ENCODE results near the gene NUP214. TPM values are rescaled to one million over a fixed set of nuclear protein-coding genes. Genes with fewer than 3 reads are reported as not detected.
"Not testable (repeated sequence)": the region's sequence is repeated elsewhere in the genome, so short reads cannot be mapped to it uniquely, and the experiment has no call there.

NUP214 gene
- total RNA-seq, 1 experiment from 2014 or later: 41.9 TPM

GRCh38 chr9:131111186-131111853 is 14.1 kb upstream of the NUP214 start:
- Histone ChIP-seq H3K4me2 (ENCODE audit: low read depth, low read length, poor library complexity, severe bottlenecking) (no peak overlapping the region), H3K27me3 (ENCODE audit: low read length) (no peaks in the 10 kb centered on the region), H2AFZ (ENCODE audit: low read length) (no peak overlapping the region), H3K36me3 (ENCODE audit: insufficient read depth, low read length) (no peaks in the 10 kb centered on the region), H3K9me2 (replicated peaks; ENCODE audit: insufficient read depth, low read length) (no peaks in the 10 kb centered on the region), H3K9me3 (ENCODE audit: low read length) (no peaks in the 10 kb centered on the region), H3K4me1 (ENCODE audit: low read length) (no peaks in the 10 kb centered on the region), H4K20me1 (ENCODE audit: insufficient read depth, low read depth, low read length) (no peaks in the 10 kb centered on the region), H3K27ac (ENCODE audit: low read length) (no peak overlapping the region), H3K4me3 (ENCODE audit: low read length) (no peak overlapping the region), H3K79me2 (ENCODE audit: low read length) (no peaks in the 10 kb centered on the region), H3K9ac (ENCODE audit: low read length) (no peak overlapping the region)
- no peak for DNase-seq

- no peak overlapping the region for H3K9ac ChIP-seq (ENCODE audit: low read length)
- H3K4me1 ChIP-seq (ENCODE audit: low read length): no peaks in the 10 kb centered on the region
- no peaks in the 10 kb centered on the region for H3K79me2 ChIP-seq (ENCODE audit: low read length)
- no peak overlapping the region for H3K4me3 ChIP-seq (ENCODE audit: low read length)
- no peak overlapping the region for H3K27ac ChIP-seq (ENCODE audit: low read length)
- H4K20me1 ChIP-seq (ENCODE audit: insufficient read depth, low read depth, low read length): no peaks in the 10 kb centered on the region
- no peaks in the 10 kb centered on the region for H3K9me3 ChIP-seq (ENCODE audit: low read length)
- DNase-seq: no peak
- H2AFZ ChIP-seq (ENCODE audit: low read length): no peak overlapping the region
- H3K27me3 ChIP-seq (ENCODE audit: low read length): no peaks in the 10 kb centered on the region
- H3K36me3 ChIP-seq (ENCODE audit: insufficient read depth, low read length): no peaks in the 10 kb centered on the region
- H3K4me2 ChIP-seq (ENCODE audit: low read depth, low read length, poor library complexity, severe bottlenecking): no peak overlapping the region
- no peaks in the 10 kb centered on the region for H3K9me2 ChIP-seq (replicated peaks; ENCODE audit: insufficient read depth, low read length)
These were observed 13.5 kb upstream of the NUP214 start for GRCh38 chr9:131111854-131112311.

- H4K20me1 ChIP-seq (ENCODE audit: insufficient read depth, low read depth, low read length): no peaks in the 10 kb centered on the region
- no peak overlapping the region for H3K27ac ChIP-seq (ENCODE audit: low read length)
- no peak for DNase-seq
- H3K4me2 ChIP-seq (ENCODE audit: low read depth, low read length, poor library complexity, severe bottlenecking): no peak overlapping the region
- H3K9ac ChIP-seq (ENCODE audit: low read length): no peak overlapping the region
- H3K27me3 ChIP-seq (ENCODE audit: low read length): no peaks in the 10 kb centered on the region
- H3K79me2 ChIP-seq (ENCODE audit: low read length): no peaks in the 10 kb centered on the region
- H3K36me3 ChIP-seq (ENCODE audit: insufficient read depth, low read length): no peaks in the 10 kb centered on the region
- no peak overlapping the region for H3K4me3 ChIP-seq (ENCODE audit: low read length)
- no peaks in the 10 kb centered on the region for H3K9me2 ChIP-seq (replicated peaks; ENCODE audit: insufficient read depth, low read length)
- no peaks in the 10 kb centered on the region for H3K4me1 ChIP-seq (ENCODE audit: low read length)
- H2AFZ ChIP-seq (ENCODE audit: low read length): no peak overlapping the region
- no peaks in the 10 kb centered on the region for H3K9me3 ChIP-seq (ENCODE audit: low read length)
These were observed 12.8 kb upstream of the NUP214 start for GRCh38 chr9:131112374-131113154.

GRCh38 chr9:131113655-131114054 is 11.7 kb upstream of the NUP214 start:
- Histone ChIP-seq H3K9ac (ENCODE audit: low read length) (no peak overlapping the region), H3K79me2 (ENCODE audit: low read length) (no peaks in the 10 kb centered on the region), H4K20me1 (ENCODE audit: insufficient read depth, low read depth, low read length) (no peaks in the 10 kb centered on the region), H3K36me3 (ENCODE audit: insufficient read depth, low read length) (no peaks in the 10 kb centered on the region), H3K9me2 (replicated peaks; ENCODE audit: insufficient read depth, low read length) (no peaks in the 10 kb centered on the region), H2AFZ (ENCODE audit: low read length) (no peak overlapping the region), H3K27ac (ENCODE audit: low read length) (no peak overlapping the region), H3K4me3 (ENCODE audit: low read length) (no peak overlapping the region), H3K4me1 (ENCODE audit: low read length) (no peaks in the 10 kb centered on the region), H3K9me3 (ENCODE audit: low read length) (no peaks in the 10 kb centered on the region), H3K27me3 (ENCODE audit: low read length) (no peaks in the 10 kb centered on the region), H3K4me2 (ENCODE audit: low read depth, low read length, poor library complexity, severe bottlenecking) (no peak overlapping the region)
- DNase-seq: no peak

- DNase-seq: no peak
- no peak overlapping the region for H2AFZ ChIP-seq (ENCODE audit: low read length)
- H3K79me2 ChIP-seq (ENCODE audit: low read length): no peaks in the 10 kb centered on the region
- no peak overlapping the region for H3K4me2 ChIP-seq (ENCODE audit: low read depth, low read length, poor library complexity, severe bottlenecking)
- H3K9me3 ChIP-seq (ENCODE audit: low read length): no peaks in the 10 kb centered on the region
- H4K20me1 ChIP-seq (ENCODE audit: insufficient read depth, low read depth, low read length): no peaks in the 10 kb centered on the region
- no peaks in the 10 kb centered on the region for H3K9me2 ChIP-seq (replicated peaks; ENCODE audit: insufficient read depth, low read length)
- H3K27me3 ChIP-seq (ENCODE audit: low read length): no peaks in the 10 kb centered on the region
- H3K9ac ChIP-seq (ENCODE audit: low read length): no peak overlapping the region
- H3K4me1 ChIP-seq (ENCODE audit: low read length): no peaks in the 10 kb centered on the region
- H3K4me3 ChIP-seq (ENCODE audit: low read length): no peak overlapping the region
- no peaks in the 10 kb centered on the region for H3K36me3 ChIP-seq (ENCODE audit: insufficient read depth, low read length)
- no peak overlapping the region for H3K27ac ChIP-seq (ENCODE audit: low read length)
These were observed 11.3 kb upstream of the NUP214 start for GRCh38 chr9:131114084-131114535.

GRCh38 chr9:131115360-131115742 is 10.0 kb upstream of the NUP214 start:
- DNase-seq; H3K9me3 ChIP-seq (ENCODE audit: low read length); H4K20me1 ChIP-seq (ENCODE audit: insufficient read depth, low read depth, low read length): not testable (repeated sequence)

GRCh38 chr9:131116281-131117120 is 8.9 kb upstream of the NUP214 start:
- Histone ChIP-seq H2AFZ (ENCODE audit: low read length) (no peak overlapping the region), H3K4me2 (ENCODE audit: low read depth, low read length, poor library complexity, severe bottlenecking) (no peak overlapping the region), H3K9ac (ENCODE audit: low read length) (no peak overlapping the region)

More at GRCh38 chr9:131115360-131115742, 10.0 kb upstream of the NUP214 start:
- H3K9me2 ChIP-seq (replicated peaks; ENCODE audit: insufficient read depth, low read length); H3K9ac ChIP-seq (ENCODE audit: low read length); H3K27ac ChIP-seq (ENCODE audit: low read length); H3K36me3 ChIP-seq (ENCODE audit: insufficient read depth, low read length); H3K27me3 ChIP-seq (ENCODE audit: low read length); H2AFZ ChIP-seq (ENCODE audit: low read length); H3K4me2 ChIP-seq (ENCODE audit: low read depth, low read length, poor library complexity, severe bottlenecking); H3K79me2 ChIP-seq (ENCODE audit: low read length); H3K4me1 ChIP-seq (ENCODE audit: low read length); H3K4me3 ChIP-seq (ENCODE audit: low read length): not testable (repeated sequence)

More at GRCh38 chr9:131116281-131117120, 8.9 kb upstream of the NUP214 start:
- Histone ChIP-seq H3K4me1 (ENCODE audit: low read length) (no peaks in the 10 kb centered on the region), H3K9me2 (replicated peaks; ENCODE audit: insufficient read depth, low read length) (no peaks in the 10 kb centered on the region), H3K36me3 (ENCODE audit: insufficient read depth, low read length) (no peaks in the 10 kb centered on the region), H3K4me3 (ENCODE audit: low read length) (no peak overlapping the region), H3K9me3 (ENCODE audit: low read length) (no peaks in the 10 kb centered on the region), H3K79me2 (ENCODE audit: low read length) (no peaks in the 10 kb centered on the region), H3K27me3 (ENCODE audit: low read length) (no peaks in the 10 kb centered on the region), H4K20me1 (ENCODE audit: insufficient read depth, low read depth, low read length) (no peaks in the 10 kb centered on the region), H3K27ac (ENCODE audit: low read length) (no peak overlapping the region)
- no peak for DNase-seq

Measured in Karpas-422 (cell line).